Thoracic aorta (tissue), 2 donors: ENCODE data around the gene ERCC6L2. TPM values are rescaled to one million over a fixed set of nuclear protein-coding genes. Genes with fewer than 3 reads are reported as not detected.

Source experiments
- ATAC-seq: fragments of 150-250 bp; one replicate; pipeline ENCODE4 v1.8.0; 2017; ENCODE audit warnings: low read depth; ENCODE audit not compliant: insufficient number of reproducible peaks, low FRiP score
- DNase-seq: peaks from one replicate; pipeline ENCODE4 v3.0.0-alpha.2; 2020; ENCODE audit warnings: low spot score
- H3K27ac ChIP-seq, 2 donors: fragments of 200-600 bp; sonication (generic); 1 replicate in 1 of 2; 2 replicates in 1 of 2; pipeline ENCODE4 v1.5.1; 2016; ENCODE audit warnings: mild to moderate bottlenecking in 2 of 2, moderate library complexity in 2 of 2
- H3K27me3 ChIP-seq: fragments of 200-600 bp; sonication (generic); replicated peaks from 2 replicates; pipeline ENCODE4 v1.6.0; 2016; ENCODE audit warnings: mild to moderate bottlenecking; ENCODE audit not compliant: insufficient read depth
- H3K36me3 ChIP-seq: fragments of 200-600 bp; sonication (generic); one replicate; pipeline ENCODE4 v1.5.1; 2016
- H3K4me1 ChIP-seq, 2 donors: fragments of 200-600 bp; sonication (generic); 1 replicate in 1 of 2; 2 replicates in 1 of 2; pipeline versions ENCODE4 v1.5.1 to v1.6.0; 2016; ENCODE audit warnings: low read depth in 2 of 2, mild to moderate bottlenecking in 1 of 2; ENCODE audit not compliant: control insufficient read depth in 1 of 2
- H3K4me3 ChIP-seq: fragments of 200-600 bp; sonication (generic); 2 replicates; pipeline ENCODE4 v1.5.1; 2016; ENCODE audit warnings: mild to moderate bottlenecking
- H3K9me3 ChIP-seq: fragments of 200-600 bp; sonication (generic); 2 replicates; pipeline ENCODE4 v1.5.1; 2016
- total RNA-seq, 2 donors: library from RNA; depleted of rRNA; stranded (reverse); fragments of >200 nt; gene quantifications; one replicate each; pipeline versions ENCODE4 v1.1.0 to v1.2.3, GENCODE V29; 2016
- TF ChIP-seq, protein P1 (sequence below): fragments of 200-600 bp; sonication (generic); IDR thresholded peaks from one replicate; pipeline ENCODE4 v1.5.1; 2019; ENCODE audit warnings: antibody characterized with exemption

ERCC6L2 gene
- total RNA-seq, 2 donors from 2014 or later = 32.1 to 53.4 TPM

DNA sequence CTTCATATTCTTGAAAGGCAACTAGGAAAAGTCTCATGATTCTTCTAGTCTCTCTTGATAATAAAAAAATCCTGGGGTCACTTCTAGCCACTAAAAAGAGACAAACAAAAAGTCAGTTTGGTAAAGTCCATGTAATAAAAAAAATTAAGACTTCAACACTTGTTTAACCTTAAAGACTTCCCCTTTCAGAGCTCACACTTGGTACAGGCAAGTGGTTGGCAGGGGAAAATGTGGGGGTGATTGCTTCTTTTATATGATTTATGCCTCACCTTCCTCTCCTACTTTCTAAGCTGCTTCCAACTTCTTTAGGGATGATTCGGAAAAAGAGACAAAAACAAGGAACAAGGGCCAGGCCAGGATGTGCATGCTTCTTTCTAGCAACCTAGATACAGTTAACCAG is 5.1 kb upstream of the ERCC6L2 start:
- DNase-seq (no peak), ATAC-seq (no peak)
- Histone ChIP-seq H3K4me1 (peaks cover 10 to 12% of the 10 kb centered on the region in 2 donors), H3K27ac (no peak overlapping the region), H3K9me3 (peaks cover 3% of the 10 kb centered on the region), H3K36me3 (no peaks in the 10 kb centered on the region), H3K4me3 (no peak overlapping the region), H3K27me3 (no peaks in the 10 kb centered on the region)
- TF ChIP-seq, protein P1, sequence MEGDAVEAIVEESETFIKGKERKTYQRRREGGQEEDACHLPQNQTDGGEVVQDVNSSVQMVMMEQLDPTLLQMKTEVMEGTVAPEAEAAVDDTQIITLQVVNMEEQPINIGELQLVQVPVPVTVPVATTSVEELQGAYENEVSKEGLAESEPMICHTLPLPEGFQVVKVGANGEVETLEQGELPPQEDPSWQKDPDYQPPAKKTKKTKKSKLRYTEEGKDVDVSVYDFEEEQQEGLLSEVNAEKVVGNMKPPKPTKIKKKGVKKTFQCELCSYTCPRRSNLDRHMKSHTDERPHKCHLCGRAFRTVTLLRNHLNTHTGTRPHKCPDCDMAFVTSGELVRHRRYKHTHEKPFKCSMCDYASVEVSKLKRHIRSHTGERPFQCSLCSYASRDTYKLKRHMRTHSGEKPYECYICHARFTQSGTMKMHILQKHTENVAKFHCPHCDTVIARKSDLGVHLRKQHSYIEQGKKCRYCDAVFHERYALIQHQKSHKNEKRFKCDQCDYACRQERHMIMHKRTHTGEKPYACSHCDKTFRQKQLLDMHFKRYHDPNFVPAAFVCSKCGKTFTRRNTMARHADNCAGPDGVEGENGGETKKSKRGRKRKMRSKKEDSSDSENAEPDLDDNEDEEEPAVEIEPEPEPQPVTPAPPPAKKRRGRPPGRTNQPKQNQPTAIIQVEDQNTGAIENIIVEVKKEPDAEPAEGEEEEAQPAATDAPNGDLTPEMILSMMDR = no peak

DNA sequence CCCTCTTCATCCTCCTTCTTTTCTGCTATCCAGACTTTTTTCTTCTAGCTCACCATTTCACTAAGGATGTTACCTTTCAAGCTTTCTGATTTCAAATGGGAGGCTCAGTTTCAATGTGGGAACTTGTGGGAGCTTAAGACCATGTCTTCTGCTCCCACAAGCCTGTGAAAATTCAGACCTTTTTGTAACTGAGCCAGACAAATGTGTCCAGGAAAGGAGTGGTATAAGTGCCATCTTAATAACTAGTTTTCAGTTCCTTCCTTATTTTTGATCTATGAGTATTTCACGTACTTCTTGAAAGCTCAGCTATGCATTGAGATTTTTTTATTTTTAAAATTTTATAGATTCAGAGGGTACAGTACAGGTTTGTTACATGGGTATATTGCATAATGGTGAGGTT is 4.6 kb upstream of the ERCC6L2 start:
- DNase-seq = no peak
- H3K36me3 ChIP-seq = no peaks in the 10 kb centered on the region
- H3K27ac ChIP-seq = no peak overlapping the region
- H3K4me1 ChIP-seq = peaks cover 10 to 12% of the 10 kb centered on the region in 2 donors
- TF ChIP-seq, protein P1 = no peak
- no peaks in the 10 kb centered on the region for H3K27me3 ChIP-seq
- no peak overlapping the region for H3K4me3 ChIP-seq
- no peak for ATAC-seq
- peaks cover 3% of the 10 kb centered on the region for H3K9me3 ChIP-seq

GRCh38 chr9:95874303-95874988 is 1.0 kb upstream of the ERCC6L2 start:
- Histone ChIP-seq H3K4me3 (no peak overlapping the region), H3K27me3 (no peaks in the 10 kb centered on the region), H3K9me3 (no peaks in the 10 kb centered on the region), H3K4me1 (peaks cover 12 to 18% of the 10 kb centered on the region in 2 donors), H3K36me3 (no peaks in the 10 kb centered on the region), H3K27ac (peak overlapping the region in 1 of 2 donors; percentile 100)
- TF ChIP-seq, protein P1 = no peak
- ATAC-seq (no peak), DNase-seq (no peak)

GRCh38 chr9:95874989-95875304 is 544 bp upstream of the ERCC6L2 start:
- Histone ChIP-seq H3K4me3 (no peak overlapping the region), H3K27ac (peak overlapping the region in 1 of 2 donors; percentile 100)
- peak; percentile 6 for DNase-seq

GRCh38 chr9:95876138-95876444 is 600 bp downstream of the ERCC6L2 start:
- peak; percentile 9 for ATAC-seq
- Histone ChIP-seq H3K27me3 (no peaks in the 10 kb centered on the region), H3K27ac (peak overlapping the region in 1 of 2 donors; percentile 100), H3K4me1 (peaks cover 12 to 18% of the 10 kb centered on the region in 2 donors), H3K9me3 (no peaks in the 10 kb centered on the region), H3K4me3 (no peak overlapping the region), H3K36me3 (no peaks in the 10 kb centered on the region)
- DNase-seq = no peak
- TF ChIP-seq, protein P1 = no peak

More at GRCh38 chr9:95874989-95875304, 544 bp upstream of the ERCC6L2 start:
- no peaks in the 10 kb centered on the region for H3K27me3 ChIP-seq
- TF ChIP-seq, protein P1 = no peak
- no peak for ATAC-seq
- peaks cover 12 to 18% of the 10 kb centered on the region in 2 donors for H3K4me1 ChIP-seq
- no peaks in the 10 kb centered on the region for H3K9me3 ChIP-seq
- no peaks in the 10 kb centered on the region for H3K36me3 ChIP-seq
